GM13976 (cell line): ENCODE data around the gene CLTA.
"Not testable (repeated sequence)": the region's sequence is repeated elsewhere in the genome, so short reads cannot be mapped to it uniquely, and the experiment has no call there.

Source experiments
- DNase-seq: peaks from one replicate; pipeline ENCODE4 v3.0.0; 2012; ENCODE audit warnings: low spot score
- CTCF ChIP-seq: IDR thresholded peaks from 2 replicates; pipeline ENCODE4 v1.5.1; 2012; ENCODE audit warnings: borderline replicate concordance, mild to moderate bottlenecking; ENCODE audit not compliant: insufficient read depth; ENCODE audit errors: extremely low read depth, missing control alignments, control extremely low read depth
- in situ Hi-C: fragments of 300-500 bp; cut with MboI; formaldehyde crosslinking; loops from one replicate; pipeline ENCODE4 v1.12.0; 2022; ENCODE audit warnings: low sequenced_read_pairs, mixed read lengths, inconsistent platforms; ENCODE audit not compliant: unreplicated experiment

CLTA gene

DNA sequence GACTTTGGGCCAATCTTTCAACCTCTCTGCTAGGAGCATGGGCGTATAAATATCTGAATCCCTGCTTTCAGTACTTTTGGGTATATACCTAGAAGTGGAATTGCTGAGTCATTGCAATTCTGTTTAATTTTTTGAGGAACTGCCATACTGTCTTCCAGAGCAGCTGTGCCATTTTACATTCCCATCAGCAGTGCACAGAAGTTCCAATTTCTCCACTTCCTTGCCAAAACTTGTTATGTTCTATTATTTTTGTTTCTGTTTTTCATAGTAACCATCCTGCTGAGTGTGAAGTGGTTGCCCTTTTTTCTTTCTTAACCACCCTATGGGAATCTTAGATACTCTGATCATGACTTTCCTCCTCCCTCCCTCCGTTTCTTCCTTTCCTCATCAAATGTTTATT lies 32.6 kb upstream of the CLTA start:
- no peak for TF ChIP-seq CTCF
- in situ Hi-C loops: no loop called here
- DNase-seq: no peak

- DNase-seq: no peak
- in situ Hi-C loops: no loop called here
- no peak for TF ChIP-seq CTCF
Measured at GRCh38 chr9:36158917-36159316, 31.8 kb upstream of the CLTA start.

GRCh38 chr9:36159509-36159908 lies 31.2 kb upstream of the CLTA start:
- in situ Hi-C loops, DNase-seq: not testable (repeated sequence)

GRCh38 chr9:36160126-36160525 lies 30.6 kb upstream of the CLTA start:
- in situ Hi-C loops, DNase-seq: not testable (repeated sequence)

- in situ Hi-C loops: no loop called here
- DNase-seq: no peak
- no peak for TF ChIP-seq CTCF
Measured at GRCh38 chr9:36161187-36161586, 29.5 kb upstream of the CLTA start.

GRCh38 chr9:36162211-36162738 lies 28.4 kb upstream of the CLTA start:
- in situ Hi-C loops: no loop called here
- DNase-seq: no peak
- TF ChIP-seq CTCF: no peak

DNA sequence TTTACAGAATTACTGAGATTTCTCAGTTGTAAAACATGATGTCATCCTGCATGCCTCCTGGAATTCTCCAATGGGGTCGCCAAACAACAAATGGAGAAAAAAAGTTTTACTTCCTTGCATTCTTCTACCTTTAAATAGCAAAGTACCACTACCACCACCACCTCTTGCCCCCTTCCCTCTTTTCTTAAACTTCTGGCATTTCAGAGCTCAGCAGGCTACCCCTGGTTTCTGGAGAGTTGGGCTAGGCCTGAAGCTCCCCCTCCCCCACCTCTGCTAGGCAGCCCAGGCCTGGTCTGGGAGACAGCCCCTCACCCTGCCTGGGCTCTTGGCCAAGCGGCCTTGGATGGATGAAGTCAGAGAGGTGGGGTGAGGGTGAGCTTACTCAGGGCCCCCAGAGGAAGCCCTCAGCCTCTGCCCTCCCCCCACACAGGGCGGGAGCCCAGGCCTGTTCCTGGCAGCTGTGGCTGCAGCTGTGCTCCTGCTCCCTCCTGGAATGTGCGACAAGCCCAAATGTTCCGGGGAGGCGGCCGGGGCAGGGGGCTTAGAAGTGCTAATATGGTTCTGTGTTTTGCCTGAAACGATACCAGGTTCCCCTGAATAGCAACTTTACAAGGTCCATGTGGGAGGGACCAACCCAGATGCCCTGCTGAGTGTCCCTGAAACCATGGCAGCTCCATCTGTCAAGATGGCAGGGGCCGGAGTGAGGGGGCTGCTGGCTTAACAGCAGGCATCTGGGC lies 27.5 kb upstream of the CLTA start:
- no peak for TF ChIP-seq CTCF
- in situ Hi-C loops: no loop called here
- DNase-seq: peak; percentile 12

- DNase-seq: no peak
- TF ChIP-seq CTCF: no peak
- in situ Hi-C loops: no loop called here
Measured at GRCh38 chr9:36163786-36164170, 26.9 kb upstream of the CLTA start.
